GM23248 (cell line): ENCODE measurements around the gene EZH2.

ENCODE experiments used
- EZH2 ChIP-seq: fragments of 200-600 bp; sonication (generic); IDR thresholded peaks from 2 replicates; pipeline ENCODE4 v1.6.1; 2018; ENCODE audit warnings: antibody characterized with exemption, mild to moderate bottlenecking; ENCODE audit not compliant: insufficient read depth, poor library complexity, severe bottlenecking
- EZH2phosphoT487 ChIP-seq: fragments of 200-600 bp; sonication (generic); IDR thresholded peaks from 2 replicates; pipeline ENCODE4 v1.6.1; 2018; ENCODE audit warnings: antibody characterized with exemption, moderate library complexity, mild to moderate bottlenecking, low read depth; ENCODE audit not compliant: insufficient read depth

- TF ChIP-seq EZH2phosphoT487 (no peak), EZH2 (no peak)
Observed at GRCh38 chr7:148883266-148884048, 634 bp downstream of the EZH2 start.
